ENCODE data around the gene OR6C70.
"Not testable (repeated sequence)": the region's sequence is repeated elsewhere in the genome, so short reads cannot be mapped to it uniquely, and the experiment has no call there.

OR6C70 gene

DNA sequence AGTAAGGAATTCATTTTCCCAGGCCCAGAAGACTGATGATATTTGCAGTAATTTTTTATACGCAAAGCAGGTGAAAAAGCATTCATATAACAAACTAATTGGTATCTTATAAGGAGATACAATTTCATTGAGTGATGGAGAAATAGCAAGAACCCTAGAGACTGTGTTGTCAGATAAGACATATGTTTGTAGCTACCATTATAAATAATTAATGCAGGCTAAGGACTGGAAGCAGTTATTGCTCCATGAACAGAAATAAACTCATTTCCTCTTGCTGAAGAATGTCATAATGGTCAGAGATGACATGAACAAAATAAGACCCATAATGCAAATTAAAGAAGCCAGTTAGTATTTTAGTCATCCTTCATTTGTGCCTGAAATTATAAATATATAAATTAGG, 24.6 kb downstream of the OR6C70 start:
- TF ChIP-seq, protein P1, sequence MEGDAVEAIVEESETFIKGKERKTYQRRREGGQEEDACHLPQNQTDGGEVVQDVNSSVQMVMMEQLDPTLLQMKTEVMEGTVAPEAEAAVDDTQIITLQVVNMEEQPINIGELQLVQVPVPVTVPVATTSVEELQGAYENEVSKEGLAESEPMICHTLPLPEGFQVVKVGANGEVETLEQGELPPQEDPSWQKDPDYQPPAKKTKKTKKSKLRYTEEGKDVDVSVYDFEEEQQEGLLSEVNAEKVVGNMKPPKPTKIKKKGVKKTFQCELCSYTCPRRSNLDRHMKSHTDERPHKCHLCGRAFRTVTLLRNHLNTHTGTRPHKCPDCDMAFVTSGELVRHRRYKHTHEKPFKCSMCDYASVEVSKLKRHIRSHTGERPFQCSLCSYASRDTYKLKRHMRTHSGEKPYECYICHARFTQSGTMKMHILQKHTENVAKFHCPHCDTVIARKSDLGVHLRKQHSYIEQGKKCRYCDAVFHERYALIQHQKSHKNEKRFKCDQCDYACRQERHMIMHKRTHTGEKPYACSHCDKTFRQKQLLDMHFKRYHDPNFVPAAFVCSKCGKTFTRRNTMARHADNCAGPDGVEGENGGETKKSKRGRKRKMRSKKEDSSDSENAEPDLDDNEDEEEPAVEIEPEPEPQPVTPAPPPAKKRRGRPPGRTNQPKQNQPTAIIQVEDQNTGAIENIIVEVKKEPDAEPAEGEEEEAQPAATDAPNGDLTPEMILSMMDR (IDR thresholded peaks at IDR 0.05; ENCODE audit: low read depth, low read length): no peak
- no peak overlapping the region for H3K4me3 ChIP-seq (ENCODE audit: low read depth, low read length)

DNA sequence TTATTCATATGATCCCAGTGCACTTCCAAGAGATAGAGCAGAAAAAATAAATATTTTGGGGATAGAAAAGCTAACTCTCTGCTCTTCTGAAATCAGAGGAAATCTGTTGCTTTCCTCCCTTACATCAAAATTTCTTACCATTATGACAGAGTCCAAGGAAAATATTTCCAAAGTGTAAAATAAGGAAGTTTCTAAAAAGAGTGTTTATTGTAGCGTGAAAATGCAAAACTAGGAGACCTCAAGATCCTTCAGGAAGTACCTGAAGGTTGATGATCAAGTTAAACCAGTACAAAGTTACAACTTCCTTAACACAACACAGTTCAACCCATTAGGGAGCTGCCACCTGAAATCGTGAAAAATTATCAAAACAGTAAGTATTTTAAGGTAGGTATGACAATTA, 26.2 kb downstream of the OR6C70 start, which contains the start of gene OR6C2:
OR6C2 (plus strand) TSS at position 301 of the 400 bp plus-strand sequence. CDS start 8,138 bp downstream, outside the sequence.
- TF ChIP-seq, protein P1 (IDR thresholded peaks at IDR 0.05; ENCODE audit: low read depth, low read length): no peak
- H3K4me3 ChIP-seq (ENCODE audit: low read depth, low read length): no peak within 1 kb of the TSS

DNA sequence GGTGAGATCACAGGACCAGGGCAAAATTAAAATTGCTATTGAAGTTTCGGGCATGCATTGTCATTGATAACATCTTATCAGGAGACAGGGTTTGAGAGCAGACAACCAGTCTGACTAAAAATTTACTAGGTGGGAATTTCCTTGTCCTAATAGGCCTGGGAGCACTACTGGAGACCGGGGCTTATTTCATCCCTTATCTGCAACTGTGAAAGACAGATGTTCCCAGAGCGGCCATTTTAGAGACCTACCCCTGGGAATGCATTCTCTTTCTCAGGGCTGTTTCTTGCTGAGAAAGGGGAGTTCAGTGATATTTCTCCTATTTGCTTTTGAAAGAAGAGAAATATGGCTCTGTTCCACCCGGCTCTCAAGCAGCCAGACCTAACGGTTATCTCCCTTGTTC, 28.7 kb downstream of the OR6C70 start:
- not testable (repeated sequence) for H3K4me3 ChIP-seq (ENCODE audit: low read depth, low read length)

DNA sequence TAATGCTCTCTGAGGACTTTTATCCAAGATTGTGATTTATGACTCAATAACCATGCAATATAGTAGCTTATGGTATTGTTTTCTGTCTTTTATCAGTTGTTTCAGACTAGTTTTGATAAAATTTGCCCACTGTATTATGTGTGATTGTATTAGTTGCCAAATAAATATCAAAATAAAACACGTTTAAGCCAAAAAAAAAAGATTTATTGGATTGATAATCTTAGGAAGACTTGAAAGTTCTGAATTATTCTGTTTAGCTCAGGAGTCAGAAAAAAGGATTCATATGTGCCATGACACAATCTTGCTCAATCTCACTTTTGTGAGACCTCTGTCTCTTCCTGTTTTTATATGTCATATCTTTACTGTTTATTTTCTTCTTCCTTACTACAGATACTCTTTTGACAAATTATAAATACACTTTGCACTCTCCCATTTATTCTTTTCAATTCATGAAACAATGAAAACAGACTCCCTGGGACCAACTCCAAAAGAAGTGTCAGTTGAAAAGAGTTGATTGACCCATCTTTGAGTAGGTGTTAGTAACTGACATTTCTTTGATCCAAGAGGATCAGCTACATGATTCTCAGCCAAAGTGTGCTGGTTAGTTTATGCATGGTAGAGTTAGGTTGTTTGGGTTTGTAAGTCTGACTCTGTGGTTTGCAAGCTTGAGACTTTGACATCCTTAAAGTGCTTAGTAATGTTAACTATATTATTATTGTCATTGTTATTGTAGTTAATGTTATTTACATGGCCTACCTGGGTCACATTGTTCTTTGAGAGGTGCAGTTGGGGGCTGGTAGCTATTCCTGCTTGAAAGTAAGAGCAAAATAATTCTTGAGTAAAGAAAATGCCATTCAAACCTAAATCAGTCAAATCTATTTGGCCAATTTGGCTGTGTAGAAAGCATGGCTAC, 41.4 kb downstream of the OR6C70 start:
- TF ChIP-seq, protein P1 (IDR thresholded peaks at IDR 0.05; ENCODE audit: low read depth, low read length): no peak

DNA sequence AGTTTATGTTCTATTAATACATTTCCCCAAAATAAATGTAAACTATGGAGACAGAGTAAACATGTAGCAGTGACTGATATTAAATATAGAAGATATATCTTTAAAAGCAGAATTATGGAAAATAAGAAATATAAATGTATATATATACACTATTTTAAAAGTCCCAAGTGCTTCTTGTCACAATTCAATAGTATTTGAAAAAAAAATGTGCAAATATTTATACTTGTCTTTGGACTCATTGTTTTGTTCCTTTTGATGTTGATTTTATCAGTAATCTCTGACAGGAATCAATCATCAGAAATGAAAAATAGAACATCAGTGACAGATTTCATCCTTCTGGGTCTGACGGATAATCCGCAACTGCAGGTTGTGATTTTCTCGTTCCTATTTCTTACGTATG, 44.0 kb downstream of the OR6C70 start, which contains the start of gene OR6C76:
OR6C76 (plus strand) TSS at position 301 of the 400 bp plus-strand sequence; CDS start at position 301, 0 bp downstream.
- TF ChIP-seq, protein P1 (IDR thresholded peaks at IDR 0.05; ENCODE audit: low read depth, low read length): no peak
- H3K4me3 ChIP-seq (ENCODE audit: low read depth, low read length): no peak within 1 kb of the TSS

More for the DNA sequence above, 41.4 kb downstream of the OR6C70 start:
- H3K4me3 ChIP-seq (ENCODE audit: low read depth, low read length): no peak overlapping the region

DNA sequence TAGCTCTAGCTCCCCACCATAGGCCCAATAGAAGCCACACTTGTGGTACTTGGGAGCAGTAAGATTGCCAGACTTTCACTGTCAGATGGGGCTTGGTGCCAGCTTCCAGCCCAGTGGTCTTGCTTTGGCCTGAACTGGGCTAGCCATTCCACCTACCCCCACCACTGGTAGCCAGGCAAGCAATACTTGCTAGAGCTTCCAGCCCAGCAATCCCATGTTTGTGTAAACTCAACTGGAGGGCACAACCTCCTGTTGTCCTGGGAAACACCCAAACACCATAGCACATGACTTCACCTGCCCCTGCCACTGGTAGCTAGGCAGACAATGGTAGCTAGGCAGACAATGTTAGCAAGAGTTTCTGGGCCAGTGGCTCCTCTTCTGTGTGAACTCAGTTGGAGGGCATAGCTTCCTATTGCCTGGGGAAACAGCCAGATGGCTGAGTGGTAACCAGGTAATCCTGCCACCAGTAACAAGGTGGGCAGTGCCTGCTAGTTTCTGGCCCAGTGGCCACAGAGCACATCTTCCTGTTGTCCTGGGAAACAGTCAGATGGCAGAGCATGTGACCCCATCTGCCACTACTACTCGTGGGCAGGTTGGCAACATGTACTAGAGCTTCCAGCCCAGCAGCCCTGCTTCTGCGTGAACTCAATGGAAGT, 49.5 kb downstream of the OR6C70 start:
- TF ChIP-seq, protein P1 (IDR thresholded peaks at IDR 0.05; ENCODE audit: low read depth, low read length): no peak
- no peak overlapping the region for H3K4me3 ChIP-seq (ENCODE audit: low read depth, low read length)

Measured in WI38 (cell line).